GDM1 (cell line): Measurements from ENCODE around the gene RNPEP.
"Not testable (repeated sequence)": the region's sequence is repeated elsewhere in the genome, so short reads cannot be mapped to it uniquely, and the experiment has no call there.

Source experiments
- DNase-seq: peaks from one replicate; lab custom pipeline; 2025; lab: John Stamatoyannopoulos, UW

The RNPEP gene

GRCh38 chr1:202036595-202037387 lies 54.3 kb downstream of the RNPEP start:
- DNase-seq, result no peak

- no peak for DNase-seq
Observed at GRCh38 chr1:202037706-202038296, 55.4 kb downstream of the RNPEP start.

GRCh38 chr1:202038688-202039346 lies 56.4 kb downstream of the RNPEP start:
- DNase-seq, result no peak

- DNase-seq, result no peak
Observed at GRCh38 chr1:202045705-202046104, 63.3 kb downstream of the RNPEP start.

GRCh38 chr1:202046227-202046626 lies 63.8 kb downstream of the RNPEP start:
- no peak for DNase-seq

- DNase-seq, result no peak
Observed at GRCh38 chr1:202046748-202047708, 64.6 kb downstream of the RNPEP start.

- DNase-seq, result no peak
Observed at GRCh38 chr1:202047977-202048376, 65.5 kb downstream of the RNPEP start.

GRCh38 chr1:202049129-202049528 lies 66.7 kb downstream of the RNPEP start:
- no peak for DNase-seq

GRCh38 chr1:202054094-202054493 lies 71.6 kb downstream of the RNPEP start:
- no peak for DNase-seq

- not testable (repeated sequence) for DNase-seq
Observed at GRCh38 chr1:202054673-202055072, 72.2 kb downstream of the RNPEP start.
